ENCODE measurements around the gene RGMA. TPM values are rescaled to one million over a fixed set of nuclear protein-coding genes. Genes with fewer than 3 reads are reported as not detected.
A peak's percentile ranks its signal among the peaks of the same experiment; 100 is the strongest.

Gene RGMA
- total RNA-seq, 1 experiment from 2014 or later, result not detected

- DNase-seq (ENCODE audit: low read depth, low spot score), result no peak
- in situ Hi-C loops (cut with HindIII; ENCODE audit: low pct_unique_long_range_greater_than_20kb, low sequenced_read_pairs), result no loop called here
Observed at GRCh38 chr15:93007994-93008393, 81.0 kb downstream of the RGMA start.

DNA sequence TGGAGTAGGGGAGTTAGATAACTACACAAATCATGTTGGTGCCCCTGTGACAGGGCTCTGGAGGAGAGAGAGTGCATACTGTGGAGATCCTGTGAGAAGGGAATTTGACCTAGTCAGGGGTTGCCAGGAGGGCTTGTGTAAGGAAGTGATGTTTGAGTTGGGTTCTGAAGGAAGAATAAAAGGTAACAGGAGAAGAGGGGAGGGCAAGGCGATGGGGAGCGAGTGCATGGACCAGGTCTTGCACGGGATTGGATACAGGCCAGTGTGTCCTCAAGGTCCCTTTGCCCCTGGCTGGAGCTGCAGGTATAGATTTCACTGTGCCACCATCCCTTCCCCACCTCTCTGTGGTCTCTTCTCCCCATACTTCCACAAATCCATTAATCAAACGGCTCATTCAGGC is 83.9 kb downstream of the RGMA start:
- no peak for DNase-seq (ENCODE audit: low read depth, low spot score)
- in situ Hi-C loops (cut with HindIII; ENCODE audit: low pct_unique_long_range_greater_than_20kb, low sequenced_read_pairs), result no loop called here

- in situ Hi-C loops (cut with HindIII; ENCODE audit: low pct_unique_long_range_greater_than_20kb, low sequenced_read_pairs), result no loop called here
- peak; percentile 14 for DNase-seq (ENCODE audit: low read depth, low spot score)
Observed at GRCh38 chr15:93001881-93002280, 87.1 kb downstream of the RGMA start.

DNA sequence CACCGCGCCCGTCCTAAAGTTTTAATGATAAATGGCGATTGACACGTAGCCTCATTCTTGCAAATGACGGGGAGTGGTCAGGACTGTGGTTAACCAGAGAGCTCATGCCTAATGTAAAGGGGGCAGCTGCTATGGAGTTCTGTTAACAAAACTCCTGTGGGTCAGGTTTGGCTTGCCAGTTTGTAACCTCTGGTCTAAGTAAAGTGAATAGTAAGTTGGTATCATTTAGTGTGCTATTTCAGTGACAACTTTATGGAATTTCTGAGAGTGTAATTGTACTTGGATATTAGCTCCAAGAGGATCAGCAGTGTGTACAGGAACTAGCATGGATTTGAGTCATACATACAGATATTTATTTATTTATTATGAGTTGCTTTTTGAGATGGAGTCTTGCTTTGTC is 87.9 kb downstream of the RGMA start:
- in situ Hi-C loops (cut with HindIII; ENCODE audit: low pct_unique_long_range_greater_than_20kb, low sequenced_read_pairs), result no loop called here
- no peak for DNase-seq (ENCODE audit: low read depth, low spot score)

DNA sequence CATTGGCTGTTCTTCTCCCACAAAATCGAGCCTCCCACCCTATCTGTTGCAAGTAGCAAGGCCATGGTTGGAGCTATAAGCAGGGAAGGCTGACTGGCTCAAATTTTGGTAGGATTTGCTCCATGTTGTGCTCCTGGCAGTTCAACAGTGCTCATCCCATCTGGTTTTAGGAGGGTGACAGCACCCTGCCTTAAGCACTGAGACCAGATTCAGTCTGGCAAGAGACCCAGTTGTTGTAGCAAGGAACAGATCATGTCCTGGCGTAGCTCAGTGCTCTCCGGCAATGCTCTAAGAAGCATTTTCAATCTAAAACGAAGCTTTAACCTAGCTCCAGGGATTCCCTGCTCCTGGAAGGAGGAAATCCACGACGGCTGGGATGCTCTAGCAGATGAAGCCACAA is 91.2 kb downstream of the RGMA start:
- in situ Hi-C loops (cut with HindIII; ENCODE audit: low pct_unique_long_range_greater_than_20kb, low sequenced_read_pairs), result no loop called here
- no peak for DNase-seq (ENCODE audit: low read depth, low spot score)

DNA sequence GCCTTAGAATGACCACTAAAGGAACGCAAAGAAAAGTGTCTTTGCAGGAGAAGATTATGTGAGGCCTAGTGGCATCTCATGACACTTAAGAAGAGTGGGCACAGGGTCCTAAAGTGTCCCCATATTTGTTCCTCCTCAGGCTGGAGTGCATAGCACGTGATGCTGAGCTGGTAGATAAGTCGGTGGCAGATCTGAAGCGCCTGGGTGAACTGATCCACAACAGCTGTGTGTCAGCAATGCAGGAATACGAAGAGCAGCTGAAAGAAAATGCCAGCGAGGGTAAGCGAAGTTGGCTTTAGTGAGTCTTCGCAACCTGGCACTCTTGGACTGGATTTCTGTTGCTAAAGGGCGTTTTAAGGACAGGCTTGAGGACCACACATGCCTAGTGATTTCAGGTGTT is 96.3 kb downstream of the RGMA start:
- no peak for DNase-seq (ENCODE audit: low read depth, low spot score)
- in situ Hi-C loops (cut with HindIII; ENCODE audit: low pct_unique_long_range_greater_than_20kb, low sequenced_read_pairs), result no loop called here

DNA sequence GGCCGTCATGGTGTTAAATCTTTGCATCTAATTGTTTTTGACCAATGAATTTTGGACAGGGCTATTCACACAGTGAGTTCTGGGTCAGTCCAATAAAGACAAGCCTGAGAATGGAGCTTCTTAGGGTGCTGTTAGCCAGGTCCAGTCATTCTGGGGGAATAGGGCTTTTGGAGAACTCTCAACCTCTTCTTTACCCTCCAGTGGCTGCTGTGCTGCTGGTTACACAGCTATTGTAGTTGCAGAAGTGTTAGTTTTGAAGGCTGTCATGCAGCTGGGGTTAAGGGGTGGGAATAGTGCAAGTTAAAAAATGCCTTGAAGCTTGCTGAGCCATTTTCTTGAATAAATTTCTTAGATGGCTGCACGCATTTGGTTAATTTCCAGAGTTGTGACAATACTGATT is 99.0 kb downstream of the RGMA start:
- in situ Hi-C loops (cut with HindIII; ENCODE audit: low pct_unique_long_range_greater_than_20kb, low sequenced_read_pairs), result no loop called here
- DNase-seq (ENCODE audit: low read depth, low spot score), result no peak

DNA sequence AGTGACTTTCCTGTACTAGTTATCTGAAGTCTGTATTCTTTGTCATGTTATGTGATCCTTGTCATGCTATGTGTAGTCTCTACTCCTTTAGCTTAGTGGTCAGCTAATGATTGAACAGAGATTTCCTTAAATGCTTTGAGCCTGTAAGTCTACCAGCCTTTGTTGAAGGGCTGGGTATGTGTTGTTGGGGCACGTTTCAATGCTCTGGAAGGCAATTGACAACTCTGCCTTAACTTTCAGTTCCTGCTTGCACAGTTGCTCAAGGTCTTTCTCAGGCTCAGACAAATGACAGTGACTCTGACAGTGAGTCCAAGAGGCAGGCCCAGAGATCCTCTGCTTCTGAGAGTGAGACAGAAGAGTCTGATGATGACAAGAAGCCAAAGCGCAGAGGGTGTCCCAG is 99.5 kb downstream of the RGMA start:
- in situ Hi-C loops (cut with HindIII; ENCODE audit: low pct_unique_long_range_greater_than_20kb, low sequenced_read_pairs), result no loop called here
- no peak for DNase-seq (ENCODE audit: low read depth, low spot score)

Other genes with a start within 250 kb of the RGMA start
- 27.4 and 37.9 TPM in 2 replicates for gene CHD2, start 188.9 kb downstream of the RGMA start, total RNA-seq (2014; rRNA removed; shearing (Covaris generic))

Measured in SK-MEL-5 (cell line).